Activated CD4-positive, alpha-beta T cell treated with anti-CD3 and anti-CD28 coated beads, Interleukin-2, amount 50 U/mL, for 4 hours (primary cell): ENCODE measurements around the gene RC3H1.
"Not testable (repeated sequence)": the region's sequence is repeated elsewhere in the genome, so short reads cannot be mapped to it uniquely, and the experiment has no call there.

ENCODE experiments used
- DNase-seq, 2 experiments: peaks; one replicate each; pipeline ENCODE4 v3.0.0-alpha.2; 2020

Gene RC3H1

DNA sequence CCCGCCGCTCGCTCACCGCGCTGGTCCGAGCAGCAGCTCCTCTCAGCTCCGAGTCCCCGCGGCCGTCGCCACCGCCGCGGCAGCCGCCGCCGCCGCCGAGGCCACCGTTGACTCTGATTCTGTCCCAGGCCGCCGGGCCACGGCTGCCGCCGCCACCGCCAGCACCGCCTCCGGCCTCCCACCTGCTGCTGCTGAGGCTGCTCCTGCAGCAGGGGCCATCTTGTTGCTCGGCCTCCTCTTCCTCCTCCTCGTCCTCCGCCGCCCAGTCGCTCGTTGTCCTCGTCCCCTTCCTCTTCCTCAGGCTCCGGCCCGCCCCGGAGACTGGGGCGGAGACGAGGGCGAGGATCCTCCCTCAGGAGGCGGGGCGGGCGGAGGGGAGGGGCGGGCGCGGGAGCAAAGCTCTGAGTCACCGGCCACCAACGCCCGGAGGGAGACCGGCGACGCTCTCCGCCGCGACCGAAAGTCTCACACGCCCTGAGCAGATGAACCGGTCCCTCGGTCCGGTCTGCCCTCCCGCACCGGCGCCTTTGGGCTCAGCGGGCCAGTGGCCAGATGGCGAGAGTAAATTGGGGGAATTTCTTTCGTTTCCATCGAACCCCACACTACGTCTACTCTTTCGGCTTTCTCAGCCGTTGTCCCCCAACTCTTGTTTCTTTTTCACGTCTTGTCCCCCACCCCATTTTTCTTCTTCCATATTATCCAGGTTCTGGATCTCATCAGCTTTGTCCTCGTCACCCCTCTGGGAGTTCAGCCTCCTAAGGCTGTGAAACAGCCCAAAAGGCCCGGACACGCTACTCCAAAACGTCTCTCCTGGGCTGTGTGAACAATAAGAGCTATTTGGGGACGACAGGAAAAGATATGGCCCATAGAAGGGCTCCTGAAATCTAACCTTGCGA, at the start of gene RC3H1:
RC3H1 (minus strand) TSS at position 278 of the 896 bp plus-strand sequence. CDS start 29,372 bp downstream, outside the sequence.
- peak; percentile 85 to 87 for DNase-seq

GRCh38 chr1:174070614-174071013, 48.5 kb upstream of the RC3H1 start:
- no peak for DNase-seq

DNA sequence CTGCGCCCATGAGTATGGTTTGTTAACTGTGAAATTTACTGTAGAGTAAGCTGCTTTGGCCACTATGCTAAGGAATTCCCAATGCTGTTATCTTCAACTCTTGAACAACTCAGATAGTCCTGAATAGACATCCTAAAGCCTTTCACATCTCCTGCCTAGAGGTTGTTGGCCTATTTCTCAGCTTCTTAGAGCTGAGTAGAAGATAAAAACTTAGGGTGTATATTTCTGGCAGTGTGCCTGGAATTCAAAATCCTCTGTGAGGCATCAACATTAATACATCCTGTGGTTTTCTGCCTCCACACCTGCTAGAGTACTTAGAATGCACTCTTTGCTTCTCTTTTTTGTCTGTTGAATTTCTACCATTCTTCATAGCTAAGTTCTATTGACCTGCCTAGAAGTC, 45.8 kb upstream of the RC3H1 start:
- no peak for DNase-seq

DNA sequence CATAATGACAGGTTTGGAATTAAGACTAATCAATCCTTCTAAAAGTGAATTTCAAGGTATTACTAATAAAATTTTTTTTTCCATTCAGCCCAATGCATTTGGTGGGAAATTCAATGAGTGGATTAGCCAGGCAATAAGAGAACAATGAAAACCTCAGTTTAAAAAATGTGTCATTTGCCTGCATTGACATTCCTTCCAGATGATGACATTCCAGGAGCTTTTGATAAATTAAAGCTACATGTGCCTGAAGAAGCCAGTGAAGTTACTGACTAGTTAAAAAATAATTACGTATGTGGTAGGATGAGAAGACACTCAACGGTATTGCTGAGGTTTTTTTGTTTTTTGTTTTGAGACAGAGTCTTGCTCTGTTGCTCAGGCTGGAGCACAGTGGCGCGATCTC, 37.9 kb upstream of the RC3H1 start:
- DNase-seq, result no peak

GRCh38 chr1:174058624-174059023, 36.5 kb upstream of the RC3H1 start:
- no peak for DNase-seq

- not testable (repeated sequence) for DNase-seq
These were observed 34.5 kb upstream of the RC3H1 start for GRCh38 chr1:174056609-174057008.

- not testable (repeated sequence) for DNase-seq
These were observed 33.6 kb upstream of the RC3H1 start for GRCh38 chr1:174055797-174056196.

DNA sequence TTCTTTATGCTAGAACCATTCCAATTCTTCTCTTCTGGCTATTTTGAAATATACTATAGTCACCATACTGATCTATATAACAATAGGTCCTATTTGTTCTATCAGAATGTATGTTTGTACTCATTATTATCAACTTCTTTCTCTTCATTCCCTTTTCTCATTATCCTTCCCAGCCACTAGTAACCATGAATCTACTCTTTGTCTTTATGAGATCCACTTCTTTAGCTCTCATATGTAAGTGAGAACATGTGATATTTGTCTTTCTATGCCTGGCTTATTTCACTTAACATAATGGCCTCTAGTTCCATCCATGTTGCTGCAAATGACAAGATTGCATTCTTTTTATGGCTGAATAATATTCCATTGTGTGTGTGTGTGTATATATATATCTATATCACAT, 31.7 kb upstream of the RC3H1 start:
- DNase-seq, result no peak

- no peak for DNase-seq
These were observed 30.5 kb upstream of the RC3H1 start for GRCh38 chr1:174052621-174053020.

DNA sequence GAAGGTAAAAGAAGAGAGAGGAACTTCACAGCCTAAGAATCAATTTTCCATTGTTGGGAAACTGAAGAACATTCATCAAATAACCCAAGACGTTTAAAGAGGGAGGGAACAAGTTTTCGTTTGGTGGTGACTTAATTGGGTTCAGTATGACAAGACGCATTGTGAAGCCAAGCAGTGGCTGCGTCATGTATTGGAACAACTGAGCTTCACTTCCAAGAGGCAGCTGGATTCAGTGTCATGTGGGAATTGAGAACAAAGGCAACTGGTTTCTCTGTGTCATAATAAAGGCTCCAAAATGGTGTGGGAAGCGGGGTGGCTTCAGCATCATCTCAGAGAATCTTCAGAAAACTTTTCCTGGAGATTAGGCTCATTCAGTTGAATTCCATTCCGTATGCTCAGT, 29.8 kb upstream of the RC3H1 start:
- no peak for DNase-seq

GRCh38 chr1:174049514-174049913, 27.4 kb upstream of the RC3H1 start:
- DNase-seq, result no peak

DNA sequence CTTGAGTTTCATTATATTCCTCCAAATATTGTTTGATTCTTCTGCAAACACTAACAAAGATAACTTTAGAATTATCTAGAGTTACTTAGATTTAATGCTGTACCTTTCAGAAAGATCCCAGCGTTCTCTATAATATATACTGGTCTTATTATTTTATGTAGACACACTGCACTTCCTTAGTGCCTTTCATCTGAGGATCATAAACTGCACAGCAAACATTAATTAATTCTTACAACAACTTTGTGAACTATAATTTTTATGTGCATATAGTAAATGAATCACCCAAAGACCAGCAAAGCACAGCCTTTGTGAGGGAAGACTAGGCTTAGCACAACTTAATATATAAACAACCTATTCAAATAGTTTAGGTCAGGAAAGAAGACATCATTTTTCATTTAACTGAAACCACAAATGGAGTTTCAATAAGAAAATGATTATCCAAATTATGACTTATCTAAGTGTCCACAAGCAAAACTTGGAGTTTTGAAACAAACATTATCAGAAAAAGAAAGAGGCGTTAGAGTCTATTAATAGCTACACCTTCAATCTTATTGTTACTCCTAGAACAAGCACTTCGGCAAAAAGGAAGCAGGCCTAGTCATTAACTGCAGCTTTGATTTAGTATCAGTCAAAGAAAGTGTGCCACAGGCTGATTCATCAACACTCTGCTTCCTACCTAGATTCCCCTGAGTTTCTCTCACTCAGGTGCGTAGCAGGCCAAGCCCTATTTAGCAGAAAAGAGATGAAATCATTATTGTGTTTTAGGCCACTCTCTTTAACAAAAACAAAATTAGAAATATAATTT, 22.5 kb upstream of the RC3H1 start:
- no peak for DNase-seq

DNA sequence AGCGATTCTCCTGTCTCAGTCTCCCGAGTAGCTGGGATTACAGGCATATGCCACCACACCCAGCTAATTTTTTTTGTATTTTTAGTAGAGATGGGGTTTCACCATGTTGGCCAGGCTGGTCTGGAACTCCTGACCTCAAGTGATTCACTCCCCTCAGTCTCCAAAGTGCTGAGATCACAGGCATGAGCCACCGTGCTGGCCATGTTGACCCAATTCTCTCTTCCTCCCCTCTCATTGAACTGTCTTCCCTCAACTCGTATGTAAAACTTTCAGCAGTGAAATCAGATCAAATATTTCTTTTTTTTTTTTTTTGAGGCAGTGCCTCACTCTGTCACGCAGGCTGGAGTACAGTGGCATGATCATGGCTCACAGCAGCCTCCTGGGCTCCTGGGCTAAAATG, 20.4 kb upstream of the RC3H1 start:
- not testable (repeated sequence) for DNase-seq

DNA sequence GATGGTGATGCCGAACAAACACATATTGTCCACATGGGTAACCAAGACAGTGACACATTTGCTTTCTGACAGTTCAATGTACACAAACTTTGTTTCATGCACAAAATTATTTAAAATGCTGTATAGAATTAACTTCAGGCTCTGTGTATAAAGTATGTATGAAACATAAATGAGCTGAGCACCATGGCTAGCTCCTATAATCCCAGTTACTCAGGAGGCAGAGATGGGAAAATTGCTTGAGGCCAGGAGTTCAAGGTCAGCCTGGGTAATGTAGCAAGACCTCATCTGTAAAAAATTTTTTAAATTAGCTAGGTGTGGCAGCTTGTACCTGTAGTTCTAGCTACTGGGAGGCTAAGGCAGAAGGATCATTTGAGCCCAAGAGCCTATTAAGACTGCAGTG, 19.2 kb upstream of the RC3H1 start:
- DNase-seq, result no peak

- DNase-seq, result no peak
These were observed 18.2 kb upstream of the RC3H1 start for GRCh38 chr1:174040387-174040786.

GRCh38 chr1:174039027-174039426, 16.9 kb upstream of the RC3H1 start:
- no peak for DNase-seq

DNA sequence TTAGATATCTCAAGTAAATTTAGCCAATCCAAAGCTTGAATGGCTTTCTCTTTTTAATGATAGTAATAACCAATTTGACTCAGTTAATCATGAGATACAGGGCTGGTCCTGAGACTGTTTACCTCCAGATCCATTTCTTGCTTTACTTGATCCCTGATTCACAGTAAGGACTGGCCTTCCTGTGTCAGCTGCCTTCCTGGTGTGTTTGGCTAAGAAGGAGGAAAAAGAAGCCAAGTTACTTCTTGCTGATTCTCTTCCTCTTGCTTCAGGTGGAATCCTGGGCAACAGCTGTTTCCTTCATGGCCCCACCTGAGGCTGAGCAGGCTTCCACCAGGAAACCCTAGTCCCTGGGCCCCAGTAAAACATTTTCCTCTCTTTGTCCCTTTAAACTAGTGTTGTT, 14.6 kb upstream of the RC3H1 start:
- no peak for DNase-seq

DNA sequence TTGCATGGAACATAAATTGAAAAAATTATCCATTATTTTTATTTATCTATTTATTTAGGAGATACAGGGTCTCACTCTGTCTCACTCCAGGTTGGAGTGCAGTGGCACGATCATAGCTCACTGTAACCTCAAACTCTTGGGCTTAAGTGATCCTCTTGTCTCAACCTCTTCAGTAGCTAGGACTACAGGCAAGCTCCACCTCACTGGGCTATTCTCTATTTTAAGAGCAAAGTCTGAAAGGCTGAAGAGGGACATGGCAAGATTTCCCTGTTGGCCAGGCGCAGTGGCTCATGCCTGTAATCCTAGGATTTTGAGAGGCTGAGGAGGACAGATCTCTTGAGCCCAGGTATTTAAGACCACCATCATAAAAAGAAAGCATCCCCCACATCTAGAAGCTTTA, 14.0 kb upstream of the RC3H1 start:
- no peak for DNase-seq

DNA sequence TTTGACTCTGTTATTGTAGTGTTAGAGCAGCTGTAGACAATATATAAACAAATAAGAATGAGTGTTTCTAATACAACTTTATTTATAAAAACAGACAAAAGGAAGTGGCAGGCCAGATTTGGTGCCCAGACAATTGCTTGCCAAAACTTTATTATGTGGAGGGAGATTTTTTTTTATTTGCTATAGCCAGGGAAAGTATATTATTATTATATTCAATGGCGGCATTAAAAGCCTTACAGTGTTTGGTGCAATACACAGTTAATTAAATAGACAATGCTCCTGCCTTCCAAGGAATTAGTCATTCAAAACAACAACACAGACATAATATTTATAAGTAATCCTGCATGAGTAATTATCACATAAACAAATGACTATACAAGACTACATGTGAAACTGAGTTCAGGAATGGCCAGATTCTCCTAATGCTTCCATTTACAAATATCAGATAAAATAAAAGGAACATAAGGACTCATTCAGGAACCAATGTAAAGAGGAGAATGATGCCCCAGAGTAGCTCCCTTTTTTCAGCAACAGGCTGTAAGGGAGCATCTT, 10.6 kb upstream of the RC3H1 start:
- DNase-seq, result no peak

GRCh38 chr1:174031099-174031498, 8.9 kb upstream of the RC3H1 start:
- no peak for DNase-seq

DNA sequence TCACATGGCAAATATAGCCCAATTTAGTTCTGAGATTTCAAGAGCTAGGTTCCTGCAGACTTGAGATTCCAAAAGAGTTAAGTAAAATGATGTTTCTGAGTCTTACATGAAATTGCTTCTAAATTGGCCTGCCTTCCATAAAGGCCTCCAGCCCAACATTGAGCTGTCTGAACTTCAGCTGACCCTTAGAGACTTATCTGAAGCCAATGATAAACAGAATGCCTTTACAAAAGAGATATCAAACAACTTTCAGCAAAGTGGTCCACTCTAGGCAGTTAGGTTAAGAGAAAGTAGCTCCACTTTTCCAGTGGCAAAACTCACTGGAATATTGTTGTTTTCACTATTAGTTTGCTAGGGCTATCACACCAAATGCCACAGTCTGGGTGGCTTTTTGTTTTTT, 6.3 kb upstream of the RC3H1 start:
- DNase-seq, result no peak

GRCh38 chr1:174023440-174023839, 1.3 kb upstream of the RC3H1 start:
- no peak for DNase-seq

DNA sequence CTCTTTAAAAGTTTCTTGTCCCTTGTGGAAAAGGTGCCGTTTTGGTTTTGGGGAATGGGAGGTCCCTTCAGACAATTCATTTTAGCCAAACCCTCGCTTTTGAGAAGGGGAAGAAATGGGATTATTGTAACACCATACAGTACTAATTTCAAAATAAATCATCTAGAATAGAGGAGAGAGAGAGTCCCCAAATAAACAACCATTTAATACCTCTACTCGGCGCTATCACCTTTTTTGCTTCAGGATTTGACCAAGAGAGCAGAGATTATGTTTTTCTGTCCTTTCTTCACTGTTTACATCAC, 770 bp upstream of the RC3H1 start:
- no peak for DNase-seq

DNA sequence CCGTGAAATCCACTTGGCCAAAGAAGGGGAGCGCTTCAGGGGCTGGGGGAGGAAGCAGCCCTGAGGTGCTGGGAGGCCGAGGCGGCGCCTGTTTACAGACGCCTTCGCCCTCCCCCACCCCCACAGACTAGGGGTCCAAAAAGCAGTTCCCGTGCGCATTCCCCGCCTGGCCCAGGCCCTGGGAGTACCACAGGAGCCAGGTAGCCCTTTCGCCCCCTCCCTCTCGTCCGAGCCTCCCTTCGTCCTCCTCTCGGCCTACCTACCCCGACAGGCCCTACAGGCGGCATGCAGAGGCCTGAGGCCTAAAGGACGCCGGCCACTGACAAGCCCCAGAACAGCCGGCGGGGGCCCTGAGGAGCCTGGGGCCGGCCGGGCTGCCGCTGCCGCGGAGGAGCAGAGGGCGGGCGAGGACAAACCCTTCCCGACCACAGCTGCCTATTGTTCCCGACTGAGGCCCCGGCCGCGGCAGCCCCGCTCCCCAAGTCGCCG, 522 bp downstream of the RC3H1 start:
- DNase-seq, result peak; percentile 14 to 19
